WERI-Rb-1 (cell line): ENCODE measurements around the gene USP7.
"Not testable (repeated sequence)": the region's sequence is repeated elsewhere in the genome, so short reads cannot be mapped to it uniquely, and the experiment has no call there.

Experiments
- DNase-seq: peaks from one replicate; pipeline ENCODE4 v3.0.0-alpha.2; 2020
- H3K27ac ChIP-seq: fragments of 250-450 bp; sonication (Bioruptor Pico); 2 replicates; pipeline ENCODE4 v1.5.1; 2020; ENCODE audit warnings: mild to moderate bottlenecking, moderate library complexity
- H3K27me3 ChIP-seq: fragments of 250-450 bp; sonication (Bioruptor Pico); 2 replicates; pipeline ENCODE4 v1.5.1; 2021; ENCODE audit warnings: mild to moderate bottlenecking, low read depth, moderate library complexity; ENCODE audit not compliant: insufficient read depth, severe bottlenecking
- H3K36me3 ChIP-seq: fragments of 250-450 bp; sonication (Bioruptor Pico); 2 replicates; pipeline ENCODE4 v1.5.1; 2020; ENCODE audit warnings: mild to moderate bottlenecking, moderate library complexity
- H3K4me3 ChIP-seq: 2 replicates; pipeline ENCODE4 v1.5.1; 2011; ENCODE audit warnings: low read depth, mild to moderate bottlenecking, control low read depth, low read length
- H3K9me3 ChIP-seq: fragments of 250-450 bp; sonication (Bioruptor Pico); 2 replicates; pipeline ENCODE4 v1.5.1; 2021; ENCODE audit warnings: mild to moderate bottlenecking, moderate library complexity; ENCODE audit not compliant: severe bottlenecking
- TF ChIP-seq, protein P1 (sequence below): IDR thresholded peaks from 2 replicates; pipeline ENCODE4 v1.5.1; 2011; ENCODE audit warnings: low read depth, mild to moderate bottlenecking, control low read depth, inconsistent platforms, low read length

The USP7 gene

DNA sequence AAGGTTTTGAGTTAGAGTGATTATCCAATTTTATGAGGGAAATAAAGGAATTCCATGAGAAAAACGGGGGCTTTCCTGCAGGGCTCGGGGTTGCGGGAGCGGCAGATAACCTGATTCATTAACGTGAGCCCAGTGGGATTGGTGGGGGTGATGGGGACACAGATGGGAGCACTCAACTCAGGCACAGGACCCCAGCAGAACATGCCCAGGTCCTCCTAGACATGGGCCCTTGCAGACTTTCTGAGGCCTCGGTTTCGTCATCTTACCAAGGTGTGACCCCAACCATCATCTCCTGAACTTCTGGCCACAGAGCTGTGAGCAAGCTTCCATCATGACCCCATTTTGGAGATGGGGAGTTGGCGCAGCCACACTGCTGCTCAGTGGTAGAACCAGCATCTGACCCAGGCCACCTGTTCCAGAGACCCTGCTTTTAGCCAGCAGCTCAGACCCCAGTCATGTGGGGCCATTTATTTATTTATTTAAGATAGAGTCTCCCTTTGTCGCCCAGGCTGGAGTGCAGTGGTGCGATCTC lies 117.2 kb downstream of the USP7 start:
- no peak overlapping the region for H3K27ac ChIP-seq

DNA sequence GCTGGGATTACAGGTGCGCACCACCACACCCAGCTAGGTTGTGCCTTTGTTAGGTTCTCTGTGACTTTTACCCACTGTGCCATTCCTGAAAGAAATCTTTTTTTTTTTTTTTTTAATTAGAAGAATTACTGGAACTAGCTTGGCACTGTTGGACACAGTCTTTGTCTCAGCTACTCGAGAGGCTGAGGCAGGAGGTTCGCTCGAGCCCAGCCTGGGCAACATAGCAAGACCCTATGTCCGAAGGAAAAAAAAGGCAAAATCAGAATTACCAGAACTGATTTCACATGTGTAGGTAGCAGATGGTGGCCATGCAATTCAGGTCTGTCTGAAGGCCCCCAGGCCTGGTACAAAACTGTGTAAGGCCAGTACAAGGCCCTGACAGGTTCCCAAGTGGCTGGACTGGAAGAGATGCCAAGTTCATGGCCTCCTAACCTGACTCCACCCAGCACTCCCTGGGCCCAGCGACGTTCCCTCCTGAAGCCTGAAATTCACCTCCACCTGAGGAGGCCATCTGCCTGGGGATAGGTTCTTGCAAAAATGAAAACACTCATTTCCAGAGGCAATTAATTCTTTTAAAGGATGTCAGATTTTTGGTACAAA lies 117.9 kb downstream of the USP7 start:
- TF ChIP-seq, protein P1, sequence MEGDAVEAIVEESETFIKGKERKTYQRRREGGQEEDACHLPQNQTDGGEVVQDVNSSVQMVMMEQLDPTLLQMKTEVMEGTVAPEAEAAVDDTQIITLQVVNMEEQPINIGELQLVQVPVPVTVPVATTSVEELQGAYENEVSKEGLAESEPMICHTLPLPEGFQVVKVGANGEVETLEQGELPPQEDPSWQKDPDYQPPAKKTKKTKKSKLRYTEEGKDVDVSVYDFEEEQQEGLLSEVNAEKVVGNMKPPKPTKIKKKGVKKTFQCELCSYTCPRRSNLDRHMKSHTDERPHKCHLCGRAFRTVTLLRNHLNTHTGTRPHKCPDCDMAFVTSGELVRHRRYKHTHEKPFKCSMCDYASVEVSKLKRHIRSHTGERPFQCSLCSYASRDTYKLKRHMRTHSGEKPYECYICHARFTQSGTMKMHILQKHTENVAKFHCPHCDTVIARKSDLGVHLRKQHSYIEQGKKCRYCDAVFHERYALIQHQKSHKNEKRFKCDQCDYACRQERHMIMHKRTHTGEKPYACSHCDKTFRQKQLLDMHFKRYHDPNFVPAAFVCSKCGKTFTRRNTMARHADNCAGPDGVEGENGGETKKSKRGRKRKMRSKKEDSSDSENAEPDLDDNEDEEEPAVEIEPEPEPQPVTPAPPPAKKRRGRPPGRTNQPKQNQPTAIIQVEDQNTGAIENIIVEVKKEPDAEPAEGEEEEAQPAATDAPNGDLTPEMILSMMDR: no peak
- peaks cover 24% of the 10 kb centered on the region for H3K36me3 ChIP-seq

More for the DNA sequence above, 117.2 kb downstream of the USP7 start:
- Histone ChIP-seq H3K4me3 (no peak overlapping the region), H3K9me3 (no peaks in the 10 kb centered on the region), H3K36me3 (peaks cover 25% of the 10 kb centered on the region), H3K27me3 (no peaks in the 10 kb centered on the region)
- TF ChIP-seq, protein P1: no peak
- no peak for DNase-seq

DNA sequence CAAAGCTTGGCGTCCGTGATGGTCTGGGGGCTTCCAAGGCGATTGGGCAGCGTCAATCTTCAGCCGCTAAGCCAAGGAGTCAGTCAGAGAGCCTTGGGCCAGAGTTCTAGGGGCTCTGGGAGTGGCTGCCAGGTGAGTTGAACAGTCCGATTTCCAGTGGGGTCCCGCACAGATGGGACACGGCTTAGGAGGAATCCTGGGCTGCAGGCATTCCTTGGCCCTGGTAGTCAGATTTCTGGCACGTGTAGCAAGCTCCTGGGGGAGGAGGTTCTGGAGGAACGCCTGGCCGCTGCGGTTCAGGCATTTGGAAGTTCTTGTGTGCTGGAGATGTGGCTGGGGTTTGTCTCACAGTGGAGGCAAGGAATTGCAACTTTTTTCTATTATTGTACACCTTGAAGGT lies 120.4 kb downstream of the USP7 start:
- H3K27me3 ChIP-seq, H3K9me3 ChIP-seq, H3K4me3 ChIP-seq, DNase-seq, H3K36me3 ChIP-seq, H3K27ac ChIP-seq: not testable (repeated sequence)

More for the DNA sequence above, 117.9 kb downstream of the USP7 start:
- no peaks in the 10 kb centered on the region for H3K27me3 ChIP-seq
- H3K9me3 ChIP-seq: no peaks in the 10 kb centered on the region
- no peak for DNase-seq
- H3K27ac ChIP-seq: no peak overlapping the region
- no peak overlapping the region for H3K4me3 ChIP-seq
